NCI-H146 treated with DMSO at 0.1 percent for 48 hours (cell line): ENCODE data around the gene NDUFA9.

Experiments used
- DNase-seq: peaks from one replicate; lab custom pipeline; 2025; ENCODE audit not compliant: unreplicated experiment; lab: John Stamatoyannopoulos, UW

The NDUFA9 gene

GRCh38 chr12:4690760-4691159, 41.8 kb downstream of the NDUFA9 start:
- DNase-seq: no peak
